Common myeloid progenitor, CD34-positive (primary cell): ENCODE results near the gene LEFTY2.
A peak's percentile ranks its signal among the peaks of the same experiment; 100 is the strongest.

Source experiments
- CTCF ChIA-PET: fragments of 350-600 bp; sonication (Branson Sonifier 250); formaldehyde crosslinking; loops from one replicate; lab custom pipeline; 2021; ENCODE audit warnings: antibody characterized with exemption; lab: Charles Lee
- POLR2A ChIA-PET: fragments of 350-600 bp; sonication (Branson Sonifier 250); formaldehyde crosslinking; loops from one replicate; lab custom pipeline; 2021; ENCODE audit warnings: antibody characterized with exemption; lab: Charles Lee
- DNase-seq, 3 donors: peaks; one replicate each; pipeline versions ENCODE4 v3.0.0 to v3.0.0-alpha.2; 2013
- H3K27ac ChIP-seq, 2 experiments: 1 replicate in 1 of 2; 2 replicates in 1 of 2; pipeline ENCODE4 v1.7.0; 2013; ENCODE audit warnings: inconsistent platforms in 2 of 2, low read length in 2 of 2, mild to moderate bottlenecking in 2 of 2, low read depth in 1 of 2, moderate library complexity in 1 of 2; ENCODE audit not compliant: severe bottlenecking in 2 of 2, insufficient read depth in 1 of 2, poor library complexity in 1 of 2
- H3K27me3 ChIP-seq, 5 experiments: replicated peaks in 2 of 5; 1 replicate in 3 of 5; 2 replicates in 2 of 5; pipeline versions ENCODE4 v1.6.1 to v1.7.0; 2013; ENCODE audit warnings: low read length in 4 of 5, mild to moderate bottlenecking in 2 of 5, moderate library complexity in 2 of 5, inconsistent platforms in 1 of 5; ENCODE audit not compliant: insufficient read depth in 5 of 5, control insufficient read depth in 4 of 5
- H3K36me3 ChIP-seq, 4 experiments: 1 replicate in 2 of 4; 2 replicates in 2 of 4; pipeline versions ENCODE4 v1.6.1 to v1.7.0; 2013; ENCODE audit warnings: low read length in 3 of 4, control low read depth in 1 of 4, mild to moderate bottlenecking in 1 of 4; ENCODE audit not compliant: control insufficient read depth in 4 of 4, insufficient read depth in 4 of 4
- H3K4me1 ChIP-seq, 4 experiments: 1 replicate in 3 of 4; 2 replicates in 1 of 4; pipeline versions ENCODE4 v1.6.1 to v1.7.1; 2013; ENCODE audit warnings: low read length in 3 of 4, mild to moderate bottlenecking in 3 of 4, control low read depth in 1 of 4, inconsistent platforms in 1 of 4, moderate library complexity in 1 of 4; ENCODE audit not compliant: control insufficient read depth in 4 of 4, insufficient read depth in 4 of 4; ENCODE audit errors: control extremely low read depth in 1 of 4
- H3K4me3 ChIP-seq, 7 experiments: 1 replicate in 4 of 7; 2 replicates in 3 of 7; pipeline versions ENCODE4 v1.5.1 to v1.7.0; 2013; ENCODE audit warnings: mild to moderate bottlenecking in 7 of 7, low read length in 6 of 7, moderate library complexity in 6 of 7, inconsistent platforms in 2 of 7, low read depth in 2 of 7, control low read depth in 1 of 7; ENCODE audit not compliant: insufficient read depth in 4 of 7, control insufficient read depth in 1 of 7; ENCODE audit errors: extremely low read depth in 1 of 7
- H3K9me3 ChIP-seq, 5 experiments: 1 replicate in 4 of 5; 2 replicates in 1 of 5; pipeline versions ENCODE4 v1.6.1 to v1.7.1; 2013; ENCODE audit warnings: low read length in 4 of 5, mild to moderate bottlenecking in 2 of 5, inconsistent platforms in 1 of 5, low read depth in 1 of 5, moderate library complexity in 1 of 5; ENCODE audit not compliant: control insufficient read depth in 4 of 5, insufficient read depth in 2 of 5; ENCODE audit errors: control extremely low read depth in 1 of 5
- WGBS: methylation state at CpG from one replicate; pipeline ENCODE4 v1.1.5; 2013; ENCODE audit not compliant: insufficient coverage; 5-methylcytosine and 5-hydroxymethylcytosine counted together

The LEFTY2 gene

DNA sequence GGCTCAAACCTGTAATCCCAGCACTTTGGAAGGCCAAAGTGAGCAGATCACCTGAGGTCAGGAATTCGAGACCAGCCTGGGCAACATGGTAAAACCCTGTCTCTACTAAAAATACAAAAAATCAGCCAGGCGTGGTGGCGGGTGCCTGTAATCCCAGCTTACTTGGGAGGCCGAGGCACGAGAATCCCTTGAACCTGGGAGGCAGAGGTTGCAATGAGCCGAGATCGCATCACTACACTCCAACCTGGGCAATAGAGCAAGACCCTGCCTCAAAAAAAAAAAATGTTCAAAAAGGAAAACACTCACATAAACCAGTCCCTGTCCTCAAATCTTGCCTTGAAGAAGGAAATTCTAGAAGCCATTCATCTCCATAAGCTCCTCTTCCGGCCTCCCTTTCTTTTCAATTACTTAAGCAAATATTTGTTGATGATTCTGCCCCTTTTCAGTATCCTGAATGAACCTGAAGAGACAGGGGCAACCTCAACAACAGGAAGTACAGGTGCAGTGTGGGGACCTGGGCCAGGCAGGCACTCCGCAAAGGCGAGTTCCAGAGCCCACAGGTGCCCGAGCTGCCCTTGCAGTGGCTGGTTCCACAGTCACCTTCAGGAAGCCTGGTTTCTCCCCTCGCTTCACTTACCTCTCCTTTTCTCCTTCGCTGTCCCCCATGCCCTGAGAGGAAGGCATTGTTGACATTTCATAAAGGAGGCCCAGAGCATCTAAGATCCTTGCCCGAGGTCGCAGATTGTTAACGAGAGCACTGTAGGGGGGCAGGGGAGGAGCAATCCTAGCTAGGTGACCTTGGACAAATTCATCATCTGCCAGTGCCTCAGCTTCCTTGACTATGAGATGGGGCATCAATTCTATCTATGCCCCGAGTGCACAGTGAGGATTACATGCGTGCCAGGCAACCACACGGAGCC is 43.2 kb downstream of the LEFTY2 start:
- DNase-seq, result no peak
- CTCF ChIA-PET, result interaction anchor here (0.6 to 1.7 kb wide), 3 partner anchors 14 to 420 kb away, joined by 3 to 4 read pairs (median 3); no protein-coding TSS in a partner anchor
- H3K27ac ChIP-seq, result no peak overlapping the region
- no peak overlapping the region for H3K4me3 ChIP-seq
- no peaks in the 10 kb centered on the region for H3K36me3 ChIP-seq
- POLR2A ChIA-PET, result interaction anchor here (1.1 kb wide), 1 partner anchor 72 kb away, joined by 3 read pairs; no protein-coding TSS in a partner anchor
- H3K9me3 ChIP-seq, result no peaks in the 10 kb centered on the region
- no peaks in the 10 kb centered on the region for H3K27me3 ChIP-seq
- WGBS, result 94% methylated on average over 15 of the region's 19 CpGs
- H3K4me1 ChIP-seq, result peaks cover 0 to 16% (median 9%) of the 10 kb centered on the region in 4 experiments

DNA sequence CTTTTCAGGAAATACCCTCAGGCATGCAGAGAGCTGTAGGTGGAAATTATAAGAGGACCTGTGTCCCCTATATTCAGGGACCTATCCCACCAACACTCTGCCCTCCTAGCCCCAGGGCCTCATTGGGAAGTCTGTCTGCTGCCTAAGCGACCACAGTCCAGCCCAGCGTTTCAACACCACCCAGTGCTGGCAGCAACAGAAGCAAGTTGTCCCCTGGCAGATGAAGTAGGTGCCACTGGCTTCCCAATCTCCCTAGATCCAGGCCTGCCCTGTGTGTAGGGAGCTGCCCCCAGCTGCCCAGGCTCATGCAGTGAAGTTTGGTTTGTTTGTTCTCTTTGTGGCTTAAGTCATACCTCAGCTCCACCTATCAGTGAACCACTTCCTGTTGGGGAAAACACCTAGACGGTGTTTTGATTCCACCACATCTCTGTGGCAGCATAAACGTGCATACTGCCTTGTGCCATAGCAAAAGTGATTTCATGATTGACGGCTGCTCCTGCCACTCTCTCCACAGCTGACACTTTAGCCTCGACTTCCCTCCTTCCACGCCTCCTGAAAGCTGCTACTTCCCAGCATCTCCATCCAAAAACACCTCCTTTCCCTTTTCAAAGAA is 44.0 kb downstream of the LEFTY2 start:
- peak in 2 of 3 donors; percentile 81 to 83 for DNase-seq
- 27% methylated on average over 7 of the region's 7 CpGs for WGBS
- ChIA-PET POLR2A (interaction anchor here (1.1 kb wide), 1 partner anchor 71 kb away, joined by 3 read pairs; no protein-coding TSS in a partner anchor), CTCF (interaction anchor here (0.6 to 1.7 kb wide), 3 partner anchors 13 to 421 kb away, joined by 3 to 4 read pairs (median 3); no protein-coding TSS in a partner anchor)
- Histone ChIP-seq H3K9me3 (no peaks in the 10 kb centered on the region), H3K4me3 (peak overlapping the region in 1 of 7 experiments; percentile 6), H3K4me1 (peaks cover 0 to 16% (median 9%) of the 10 kb centered on the region in 4 experiments), H3K27ac (no peak overlapping the region), H3K36me3 (no peaks in the 10 kb centered on the region), H3K27me3 (no peaks in the 10 kb centered on the region)

DNA sequence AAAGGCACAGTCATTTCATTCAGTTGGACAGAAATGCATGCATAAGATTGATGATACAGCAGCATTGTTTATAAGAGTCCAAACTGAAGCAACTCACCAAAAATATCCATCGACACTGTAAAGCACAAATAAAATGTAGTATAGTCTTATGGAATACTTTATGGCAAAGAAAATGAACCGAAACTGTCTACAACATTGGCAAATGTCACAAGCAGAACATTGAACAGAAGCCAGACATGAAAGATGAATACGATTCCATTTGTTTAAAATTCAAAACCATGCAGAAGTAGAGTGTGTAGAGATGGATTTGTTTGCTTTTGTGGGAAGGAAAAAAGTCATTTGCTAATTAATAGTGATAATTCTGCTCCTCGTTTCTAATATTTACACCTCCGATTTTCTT is 44.5 kb downstream of the LEFTY2 start:
- DNase-seq, result no peak
- Histone ChIP-seq H3K4me3 (no peak overlapping the region), H3K27me3 (no peaks in the 10 kb centered on the region), H3K4me1 (peaks cover 0 to 16% (median 9%) of the 10 kb centered on the region in 4 experiments), H3K36me3 (no peaks in the 10 kb centered on the region), H3K9me3 (no peaks in the 10 kb centered on the region), H3K27ac (no peak overlapping the region)
- 100% methylated on average over 2 of the region's 5 CpGs for WGBS
- POLR2A ChIA-PET, result no interaction called here
- CTCF ChIA-PET, result interaction anchor here (1.2 to 1.7 kb wide), 2 partner anchors 13 to 15 kb away, joined by 3 to 4 read pairs; no protein-coding TSS in a partner anchor

DNA sequence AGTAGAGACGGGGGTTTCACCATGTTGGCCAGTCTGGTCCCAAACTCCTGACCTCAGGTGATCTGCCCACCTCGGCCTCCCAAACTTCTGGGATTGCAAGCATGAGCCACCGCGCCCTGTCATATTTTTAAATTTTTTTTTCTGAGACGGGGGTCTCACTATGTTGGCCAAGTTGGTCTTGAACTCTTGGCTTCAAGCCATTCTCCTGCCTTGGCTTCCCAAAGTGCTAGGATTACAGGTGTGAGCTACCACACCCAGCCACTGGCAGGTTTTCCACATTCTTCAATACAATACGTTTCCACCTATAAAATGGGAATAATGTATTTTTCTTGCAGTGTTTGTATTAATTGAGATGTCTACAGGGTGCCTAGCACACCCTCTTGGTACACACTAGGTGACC is 48.7 kb downstream of the LEFTY2 start:
- Histone ChIP-seq H3K4me3 (no peak overlapping the region), H3K27ac (no peak overlapping the region), H3K36me3 (no peaks in the 10 kb centered on the region), H3K9me3 (no peaks in the 10 kb centered on the region), H3K27me3 (no peaks in the 10 kb centered on the region), H3K4me1 (peaks cover 0 to 8% (median 6%) of the 10 kb centered on the region in 4 experiments)
- no peak for DNase-seq
- ChIA-PET CTCF (interaction anchor here (1.6 to 2.5 kb wide), 2 partner anchors 10 to 11 kb away, joined by 3 to 5 read pairs; partner anchors contain the start of gene TMEM63A), POLR2A (no interaction called here)
- 94% methylated on average over 5 of the region's 6 CpGs for WGBS

DNA sequence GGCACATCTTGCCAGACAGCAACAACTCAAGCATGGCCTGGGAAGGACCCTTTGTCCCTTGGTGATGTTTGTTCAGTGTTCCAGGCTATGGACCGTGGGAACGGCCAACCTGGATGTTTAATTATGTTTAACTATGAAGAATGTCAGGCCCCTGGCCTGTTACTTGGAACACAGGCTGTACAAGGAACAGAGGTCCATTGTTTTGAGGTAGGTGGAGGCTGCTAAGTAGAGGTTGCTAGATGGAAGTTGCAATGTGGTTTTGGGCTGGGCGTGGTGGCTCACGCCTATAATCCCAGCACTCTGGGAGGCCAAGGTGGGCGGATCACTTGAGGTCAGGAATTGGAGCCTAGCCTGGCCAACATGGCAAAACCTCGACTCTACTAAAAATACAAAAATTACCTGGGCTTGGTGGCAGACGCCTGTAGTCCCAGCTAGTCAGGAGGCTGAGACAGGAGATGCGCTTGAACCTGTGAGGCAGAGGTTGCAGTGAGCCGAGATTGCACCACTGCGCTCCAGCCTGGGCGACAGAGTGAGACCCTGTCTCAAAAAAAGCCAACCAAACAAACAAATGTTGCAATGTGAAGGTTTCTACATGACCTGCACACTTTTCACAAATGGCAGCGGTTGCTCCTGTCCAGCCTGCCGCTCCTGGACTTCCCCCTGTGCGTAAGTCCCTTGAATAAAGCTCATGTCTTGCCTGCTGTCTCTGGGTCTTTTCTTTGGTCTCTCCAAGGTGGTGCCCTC is 49.6 kb downstream of the LEFTY2 start:
- no peaks in the 10 kb centered on the region for H3K4me1 ChIP-seq
- peaks cover 0 to 3% (median 1%) of the 10 kb centered on the region in 5 experiments for H3K27me3 ChIP-seq
- no peak overlapping the region for H3K27ac ChIP-seq
- POLR2A ChIA-PET, result no interaction called here
- WGBS, result over 99% methylated on average over 12 of the region's 14 CpGs
- DNase-seq, result no peak
- no peak overlapping the region for H3K4me3 ChIP-seq
- no peaks in the 10 kb centered on the region for H3K36me3 ChIP-seq
- H3K9me3 ChIP-seq, result no peaks in the 10 kb centered on the region
- CTCF ChIA-PET, result interaction anchor here (1.3 to 2.5 kb wide), 3 partner anchors 9 to 71 kb away, joined by 3 to 5 read pairs (median 3); partner anchors contain the start of gene TMEM63A

DNA sequence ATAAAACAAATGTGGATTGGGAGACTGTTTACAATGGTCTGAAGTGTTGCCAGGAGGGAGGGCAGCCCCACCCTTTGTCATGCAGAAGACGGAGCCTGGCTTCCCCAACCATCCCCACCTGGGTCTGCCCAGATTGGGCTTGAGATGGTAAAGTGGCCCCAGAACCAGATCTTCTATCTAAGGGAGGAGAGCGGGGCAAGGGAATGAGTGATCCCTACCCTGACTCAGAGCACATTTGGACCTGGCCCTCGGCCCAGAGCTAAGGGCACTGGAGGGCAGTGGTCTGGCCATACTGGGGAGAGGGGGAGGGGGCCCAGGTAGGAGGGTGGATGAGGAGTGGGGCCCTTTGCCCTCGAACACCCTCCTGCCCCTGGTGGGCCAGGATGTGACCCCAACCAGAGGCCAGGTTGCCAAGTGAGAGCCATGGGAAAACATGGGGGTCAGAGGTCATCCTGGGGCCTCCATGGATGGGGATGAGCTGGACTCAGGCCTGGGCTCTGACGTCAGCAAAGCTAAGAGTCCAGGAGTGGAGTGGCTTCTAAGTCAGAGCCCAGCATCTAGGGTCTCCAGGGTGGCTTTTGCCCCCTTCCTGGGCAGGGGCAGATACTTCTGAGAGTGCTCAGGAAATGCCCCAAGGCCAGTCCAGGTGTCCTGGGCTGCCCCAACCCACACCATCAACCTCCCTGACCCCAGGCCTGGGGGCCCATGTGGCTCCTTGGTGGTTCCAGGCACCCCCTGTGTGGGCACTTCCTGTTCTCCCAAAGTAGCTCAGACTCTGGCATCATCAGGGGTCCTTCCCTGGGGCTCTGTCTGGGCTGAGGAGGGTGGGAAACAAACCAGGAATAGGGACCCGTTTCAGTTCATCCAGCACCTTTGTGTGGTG is 50.4 kb downstream of the LEFTY2 start:
- Histone ChIP-seq H3K27ac (no peak overlapping the region), H3K36me3 (no peaks in the 10 kb centered on the region), H3K4me3 (no peak overlapping the region), H3K27me3 (peaks cover 0 to 3% (median 2%) of the 10 kb centered on the region in 5 experiments), H3K4me1 (no peaks in the 10 kb centered on the region), H3K9me3 (no peaks in the 10 kb centered on the region)
- 93% methylated on average over 6 of the region's 6 CpGs for WGBS
- no peak for DNase-seq
- POLR2A ChIA-PET, result no interaction called here
- CTCF ChIA-PET, result interaction anchor here (1.3 to 2.5 kb wide), 4 partner anchors 10 to 72 kb away, joined by 3 to 5 read pairs (median 3); no protein-coding TSS in a partner anchor
